HEK293T (cell line): ENCODE measurements around the gene GLRB.

Source experiments
- BHLHE40 ChIP-seq: fragments of 450-650 bp; IDR thresholded peaks from 2 replicates; pipeline ENCODE4 v1.6.1; 2016; ENCODE audit warnings: mild to moderate bottlenecking, moderate library complexity, borderline replicate concordance
- CTBP1 ChIP-seq: fragments of 450-650 bp; IDR thresholded peaks from 2 replicates; pipeline ENCODE4 v1.6.1; 2016; ENCODE audit warnings: borderline replicate concordance
- ELF4 ChIP-seq: fragments of 450-650 bp; IDR thresholded peaks from 2 replicates; pipeline ENCODE4 v1.6.1; 2017; ENCODE audit warnings: antibody characterized with exemption
- FOXA1 ChIP-seq: fragments of 450-650 bp; IDR thresholded peaks from 2 replicates; pipeline ENCODE4 v1.6.1; 2016; ENCODE audit warnings: mild to moderate bottlenecking
- FOXM1 ChIP-seq: fragments of 450-650 bp; IDR thresholded peaks from 2 replicates; pipeline ENCODE4 v1.6.1; 2017; ENCODE audit warnings: mild to moderate bottlenecking, borderline replicate concordance
- SP1 ChIP-seq: fragments of 450-650 bp; IDR thresholded peaks from 2 replicates; pipeline ENCODE4 v1.6.1; 2017
- SUZ12 ChIP-seq: fragments of 450-650 bp; IDR thresholded peaks from 2 replicates; pipeline ENCODE4 v1.6.1; 2016; ENCODE audit warnings: mild to moderate bottlenecking
- TARDBP ChIP-seq: fragments of 450-650 bp; IDR thresholded peaks from 2 replicates; pipeline ENCODE4 v1.6.1; 2016
- ZNF384 ChIP-seq: fragments of 450-650 bp; IDR thresholded peaks from 2 replicates; pipeline ENCODE4 v1.6.1; 2016

- TF ChIP-seq SP1 (no peak), SUZ12 (no peak), CTBP1 (no peak), FOXM1 (no peak), TARDBP (no peak), ZNF384 (no peak), ELF4 (no peak), BHLHE40 (no peak), FOXA1 (no peak)
Observed at GRCh38 chr4:157121401-157121800, 45.5 kb downstream of the GLRB start.
